Neural cell (in vitro differentiated cells): ENCODE measurements around the gene TWNK. TPM values are rescaled to one million over a fixed set of nuclear protein-coding genes. Genes with fewer than 3 reads are reported as not detected.
A peak's percentile ranks its signal among the peaks of the same experiment; 100 is the strongest.

Experiments used
- H2AFZ ChIP-seq: fragments of 200-600, 300-800 bp; sonication (generic), shearing (Covaris generic); 2 replicates; pipeline ENCODE4 v1.6.0; 2014; ENCODE audit warnings: low read depth, mild to moderate bottlenecking, antibody characterized with exemption, low read length, moderate library complexity
- H3F3A ChIP-seq: fragments of 200-600 bp; shearing (Covaris generic); 2 replicates; pipeline ENCODE4 v1.6.1; 2016; ENCODE audit warnings: mild to moderate bottlenecking, moderate library complexity, mixed read lengths, antibody characterized with exemption, low read length; ENCODE audit not compliant: insufficient read depth, poor library complexity, severe bottlenecking
- H3K27ac ChIP-seq: fragments of 200-600, 300-800 bp; sonication (generic), shearing (Covaris generic); 2 replicates; pipeline ENCODE4 v1.5.1; 2014; ENCODE audit warnings: mild to moderate bottlenecking, low read length, moderate library complexity
- H3K27me3 ChIP-seq: fragments of 300-800, 200-600 bp; sonication (generic), shearing (Covaris generic); 2 replicates; pipeline ENCODE4 v1.6.0; 2014; ENCODE audit warnings: mild to moderate bottlenecking, low read depth, low read length, moderate library complexity; ENCODE audit not compliant: insufficient read depth
- H3K36me3 ChIP-seq: fragments of 300-800, 200-600 bp; sonication (generic), shearing (Covaris generic); 2 replicates; pipeline ENCODE4 v1.5.1; 2014; ENCODE audit warnings: mild to moderate bottlenecking, antibody characterized with exemption, low read length, moderate library complexity; ENCODE audit not compliant: insufficient read depth
- H3K4me2 ChIP-seq: fragments of 300-800, 200-600 bp; sonication (generic), shearing (Covaris generic); 2 replicates; pipeline ENCODE4 v1.6.0; 2014; ENCODE audit warnings: mild to moderate bottlenecking, low read length
- H3K4me3 ChIP-seq: fragments of 300-800, 200-600 bp; sonication (generic), shearing (Covaris generic); 2 replicates; pipeline ENCODE4 v1.5.1; 2014; ENCODE audit warnings: mild to moderate bottlenecking, low read length, moderate library complexity
- H3K79me2 ChIP-seq: fragments of 200-600 bp; shearing (Covaris generic); replicated peaks from 2 replicates; pipeline ENCODE4 v1.6.0; 2014; ENCODE audit warnings: mild to moderate bottlenecking, low read length, moderate library complexity; ENCODE audit not compliant: insufficient read depth
- H3K9ac ChIP-seq: fragments of 300-800, 200-600 bp; sonication (generic), shearing (Covaris generic); 2 replicates; pipeline ENCODE4 v1.6.1; 2016; ENCODE audit warnings: mild to moderate bottlenecking, low read length, mixed read lengths
- H3K9me2 ChIP-seq: fragments of 200-600 bp; shearing (Covaris generic); 2 replicates; pipeline ENCODE4 v1.6.1; 2016; ENCODE audit warnings: mild to moderate bottlenecking, low read length, mixed read lengths; ENCODE audit not compliant: insufficient read depth
- H3K9me3 ChIP-seq: fragments of 200-600, 300-800 bp; sonication (generic), shearing (Covaris generic); 2 replicates; pipeline ENCODE4 v1.6.1; 2016; ENCODE audit warnings: mild to moderate bottlenecking, mixed run types, low read length, moderate library complexity, mixed read lengths
- H4K20me1 ChIP-seq: fragments of 200-600 bp; shearing (Covaris generic); 2 replicates; pipeline ENCODE4 v1.6.1; 2016; ENCODE audit warnings: mild to moderate bottlenecking, mixed run types; ENCODE audit not compliant: insufficient read depth
- EP300 ChIP-seq: fragments of 450-650 bp; conservative IDR thresholded peaks from 2 replicates; pipeline ENCODE4 v1.6.1; 2014; ENCODE audit warnings: antibody characterized with exemption, mild to moderate bottlenecking, moderate library complexity; ENCODE audit not compliant: poor library complexity, severe bottlenecking
- EZH2 ChIP-seq: fragments of 200-600, 300-800 bp; shearing (Covaris generic), sonication (generic); IDR thresholded peaks from 2 replicates; pipeline ENCODE4 v1.6.1; 2014; ENCODE audit warnings: antibody characterized with exemption, low read length, borderline replicate concordance, mild to moderate bottlenecking; ENCODE audit not compliant: insufficient read depth, poor library complexity, severe bottlenecking
- MXI1 ChIP-seq: fragments of 450-650 bp; conservative IDR thresholded peaks from 2 replicates; pipeline ENCODE4 v1.6.1; 2014; ENCODE audit warnings: antibody characterized with exemption, mild to moderate bottlenecking; ENCODE audit not compliant: poor library complexity, severe bottlenecking
- POLR2AphosphoS5 ChIP-seq: IDR thresholded peaks from 2 replicates; pipeline ENCODE4 v1.6.1; 2012
- RAD21 ChIP-seq: fragments of 450-650 bp; conservative IDR thresholded peaks from 2 replicates; pipeline ENCODE4 v1.6.1; 2014; ENCODE audit warnings: antibody characterized with exemption, mild to moderate bottlenecking, moderate library complexity
- REST ChIP-seq: IDR thresholded peaks from 2 replicates; pipeline ENCODE4 v1.6.1; 2012; ENCODE audit warnings: borderline replicate concordance
- SMC3 ChIP-seq: fragments of 450-650 bp; conservative IDR thresholded peaks from 2 replicates; pipeline ENCODE4 v1.6.1; 2014; ENCODE audit warnings: antibody characterized with exemption, mild to moderate bottlenecking, moderate library complexity; ENCODE audit not compliant: poor library complexity
- TAF1 ChIP-seq: IDR thresholded peaks from 2 replicates; pipeline ENCODE4 v1.6.1; 2012; ENCODE audit warnings: low read depth
- polyA plus RNA-seq: library from polyadenylated mRNA; depleted of rRNA; stranded (reverse); fragments of >200 nt; gene quantifications from 2 replicates; pipeline ENCODE4 v1.2.3, GENCODE V29; 2014
- TF ChIP-seq, protein P1 (sequence below): fragments of 450-650 bp; IDR thresholded peaks from 2 replicates; pipeline ENCODE4 v1.5.1; 2014; ENCODE audit warnings: antibody characterized with exemption, mild to moderate bottlenecking, moderate library complexity; ENCODE audit not compliant: poor library complexity, severe bottlenecking

TWNK gene
- polyA plus RNA-seq, 1 donor from 2014 or later = 4.8 TPM

- peaks cover 10% of the 10 kb centered on the region for H3K27me3 ChIP-seq
- peak overlapping the region; percentile 51 for H2AFZ ChIP-seq
- H3K4me3 ChIP-seq = peak overlapping the region; percentile 80
- no peaks in the 10 kb centered on the region for H3K9me2 ChIP-seq
- no peaks in the 10 kb centered on the region for H3F3A ChIP-seq
- peak; percentile 51 for TF ChIP-seq REST
- TF ChIP-seq, protein P1, sequence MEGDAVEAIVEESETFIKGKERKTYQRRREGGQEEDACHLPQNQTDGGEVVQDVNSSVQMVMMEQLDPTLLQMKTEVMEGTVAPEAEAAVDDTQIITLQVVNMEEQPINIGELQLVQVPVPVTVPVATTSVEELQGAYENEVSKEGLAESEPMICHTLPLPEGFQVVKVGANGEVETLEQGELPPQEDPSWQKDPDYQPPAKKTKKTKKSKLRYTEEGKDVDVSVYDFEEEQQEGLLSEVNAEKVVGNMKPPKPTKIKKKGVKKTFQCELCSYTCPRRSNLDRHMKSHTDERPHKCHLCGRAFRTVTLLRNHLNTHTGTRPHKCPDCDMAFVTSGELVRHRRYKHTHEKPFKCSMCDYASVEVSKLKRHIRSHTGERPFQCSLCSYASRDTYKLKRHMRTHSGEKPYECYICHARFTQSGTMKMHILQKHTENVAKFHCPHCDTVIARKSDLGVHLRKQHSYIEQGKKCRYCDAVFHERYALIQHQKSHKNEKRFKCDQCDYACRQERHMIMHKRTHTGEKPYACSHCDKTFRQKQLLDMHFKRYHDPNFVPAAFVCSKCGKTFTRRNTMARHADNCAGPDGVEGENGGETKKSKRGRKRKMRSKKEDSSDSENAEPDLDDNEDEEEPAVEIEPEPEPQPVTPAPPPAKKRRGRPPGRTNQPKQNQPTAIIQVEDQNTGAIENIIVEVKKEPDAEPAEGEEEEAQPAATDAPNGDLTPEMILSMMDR = no peak
- peak overlapping the region; percentile 53 for H3K27ac ChIP-seq
- no peaks in the 10 kb centered on the region for H3K36me3 ChIP-seq
- no peaks in the 10 kb centered on the region for H3K9me3 ChIP-seq
- H4K20me1 ChIP-seq = no peaks in the 10 kb centered on the region
- peak overlapping the region; percentile 96 for H3K9ac ChIP-seq
- peaks cover 22% of the 10 kb centered on the region for H3K79me2 ChIP-seq
- H3K4me2 ChIP-seq = peak overlapping the region; percentile 88
Measured at GRCh38 chr10:101000127-101000914, 13.0 kb downstream of the TWNK start.

DNA sequence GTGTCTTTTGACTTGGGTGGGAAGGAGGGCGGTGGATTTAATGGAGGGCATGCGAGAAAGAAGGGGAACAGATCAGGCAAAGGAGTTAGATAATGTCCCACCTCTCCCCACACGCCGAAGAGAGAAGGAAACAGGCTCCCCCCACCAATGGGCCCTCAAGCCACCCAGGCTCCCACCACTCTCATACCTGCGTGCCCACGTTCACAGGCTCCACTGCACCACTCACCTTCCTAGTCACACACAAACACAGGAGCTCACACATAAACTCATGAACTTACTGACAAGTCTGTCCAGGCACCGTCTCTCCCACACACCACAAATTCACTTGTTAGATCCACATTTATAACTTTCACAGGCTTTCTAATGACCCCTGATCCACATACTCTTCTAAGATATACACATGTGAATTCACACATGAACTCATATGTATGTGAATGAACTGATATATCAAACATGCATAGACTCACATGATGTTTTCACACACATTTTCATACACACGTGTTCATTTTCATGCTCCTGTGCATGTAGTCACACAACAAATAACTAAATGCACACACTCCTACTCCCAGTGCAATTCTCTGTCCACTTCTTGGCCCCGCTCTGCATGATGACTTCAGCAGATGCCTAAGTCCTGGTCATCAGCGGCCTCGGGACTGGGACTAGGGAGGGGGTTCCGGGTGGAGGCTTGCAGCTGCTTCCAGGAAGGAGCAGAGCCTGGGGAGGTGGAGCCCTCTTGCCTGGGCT is 13.7 kb downstream of the TWNK start:
- Histone ChIP-seq H2AFZ (no peak overlapping the region), H3F3A (no peaks in the 10 kb centered on the region), H3K27ac (no peak overlapping the region), H3K9me2 (no peaks in the 10 kb centered on the region), H3K9ac (peak overlapping the region; percentile 96), H3K27me3 (peaks cover 10% of the 10 kb centered on the region), H3K79me2 (peaks cover 22% of the 10 kb centered on the region), H4K20me1 (no peaks in the 10 kb centered on the region), H3K9me3 (no peaks in the 10 kb centered on the region), H3K36me3 (no peaks in the 10 kb centered on the region), H3K4me2 (peak overlapping the region; percentile 42), H3K4me3 (peak overlapping the region; percentile 80)
- TF ChIP-seq TAF1 = no peak
- no peak for TF ChIP-seq REST
- no peak for TF ChIP-seq EP300
- no peak for TF ChIP-seq RAD21
- TF ChIP-seq, protein P1 = no peak
- no peak for TF ChIP-seq POLR2AphosphoS5
- TF ChIP-seq MXI1 = no peak
- no peak for TF ChIP-seq SMC3
- TF ChIP-seq EZH2 = no peak
